PC-3 (cell line): Measurements from ENCODE around the gene TPRA1. TPM values are rescaled to one million over a fixed set of nuclear protein-coding genes. Genes with fewer than 3 reads are reported as not detected.

Source experiments
- ATAC-seq: fragments of 200-7000 bp; cut with Tn5 transposase; 2 replicates; pipeline ENCODE4 v1.9.1; 2020; ENCODE audit warnings: mild to moderate bottlenecking, moderate library complexity
- BruUV-seq: library from RNA; stranded (reverse); fragments of 400-500 nt; replicated peaks from 2 replicates; lab custom pipeline; 2021; lab: Mats Ljungman, UMichigan
- CTCF ChIA-PET: fragments of 300-600 bp; sonication (Branson Sonifier 250); formaldehyde crosslinking; loops from one replicate; lab custom pipeline; 2022; ENCODE audit warnings: antibody characterized with exemption; lab: Charles Lee
- POLR2A ChIA-PET: fragments of 300-600 bp; sonication (Branson Sonifier 250); formaldehyde crosslinking; loops from one replicate; lab custom pipeline; 2022; ENCODE audit warnings: antibody characterized with exemption; ENCODE audit not compliant: unreplicated experiment; lab: Charles Lee
- DNase-seq: peaks from one replicate; pipeline ENCODE4 v3.0.0-alpha.2; 2015
- H2AFZ ChIP-seq: fragments of 300-600 bp; sonication (generic); 2 replicates; pipeline ENCODE4 v1.6.0; 2016; ENCODE audit warnings: antibody characterized with exemption, low read length
- H3F3A ChIP-seq: fragments of 300-600 bp; sonication (generic); one replicate; pipeline ENCODE4 v1.6.0; 2017; ENCODE audit warnings: antibody characterized with exemption, low read length, control low read depth, mild to moderate bottlenecking; ENCODE audit not compliant: unreplicated experiment
- H3K27ac ChIP-seq: fragments of 300-600 bp; sonication (generic); 2 replicates; pipeline ENCODE4 v1.5.1; 2016; ENCODE audit warnings: mild to moderate bottlenecking, low read length
- H3K27me3 ChIP-seq: fragments of 300-600 bp; sonication (generic); 2 replicates; pipeline ENCODE4 v1.6.1; 2016; ENCODE audit warnings: low read length, mixed read lengths
- H3K36me3 ChIP-seq: fragments of 300-600 bp; sonication (generic); 2 replicates; pipeline ENCODE4 v1.6.1; 2016; ENCODE audit warnings: low read depth, mixed run types, low read length, mixed read lengths
- H3K4me1 ChIP-seq: fragments of 300-600 bp; sonication (generic); 2 replicates; pipeline ENCODE4 v1.5.1; 2016; ENCODE audit warnings: low read length; ENCODE audit not compliant: insufficient read depth
- H3K4me2 ChIP-seq: fragments of 300-600 bp; sonication (generic); 2 replicates; pipeline ENCODE4 v1.6.0; 2016; ENCODE audit warnings: low read length
- H3K4me3 ChIP-seq: fragments of 300-600 bp; sonication (generic); 2 replicates; pipeline ENCODE4 v1.5.1; 2016; ENCODE audit warnings: mild to moderate bottlenecking, low read length, mixed read lengths
- H3K79me2 ChIP-seq: fragments of 300-600 bp; sonication (generic); 2 replicates; pipeline ENCODE4 v1.6.1; 2017; ENCODE audit warnings: low read length, mixed read lengths
- H3K9ac ChIP-seq: fragments of 300-600 bp; sonication (generic); 2 replicates; pipeline ENCODE4 v1.6.0; 2016; ENCODE audit warnings: mild to moderate bottlenecking, low read length
- H3K9me2 ChIP-seq: fragments of 300-600 bp; sonication (generic); replicated peaks from 2 replicates; pipeline ENCODE4 v1.6.1; 2016; ENCODE audit warnings: mixed run types, low read length, mixed read lengths
- H3K9me3 ChIP-seq: fragments of 300-600 bp; sonication (generic); 2 replicates; pipeline ENCODE4 v1.6.1; 2016; ENCODE audit warnings: low read length, mixed read lengths
- H4K20me1 ChIP-seq: fragments of 300-600 bp; sonication (generic); 2 replicates; pipeline ENCODE4 v1.6.1; 2016; ENCODE audit warnings: low read length, mixed read lengths
- CTCF ChIP-seq: fragments of 300-600 bp; sonication (generic); conservative IDR thresholded peaks from 2 replicates; pipeline ENCODE4 v1.5.1; 2017; ENCODE audit warnings: antibody characterized with exemption, low read depth, mild to moderate bottlenecking, low read length
- EZH2 ChIP-seq: fragments of 300-600 bp; sonication (generic); IDR thresholded peaks from one replicate; pipeline ENCODE4 v1.6.1; 2017; ENCODE audit warnings: antibody characterized with exemption, mild to moderate bottlenecking, low read length; ENCODE audit not compliant: unreplicated experiment
- EZH2phosphoT487 ChIP-seq: fragments of 300-600 bp; sonication (generic); IDR thresholded peaks from 2 replicates; pipeline ENCODE4 v1.6.1; 2018; ENCODE audit warnings: mild to moderate bottlenecking, antibody characterized with exemption, low read length, borderline replicate concordance
- intact Hi-C: fragments of 100-400 bp; cut with micrococcal nuclease; formaldehyde crosslinking; loops from 2 replicates; pipeline ENCODE4 v1.9.0; 2023
- total RNA-seq: library from RNA; depleted of rRNA; stranded (reverse); fragments of >200 nt; gene quantifications from 2 replicates; pipeline ENCODE4 v1.2.3, GENCODE V29; 2014

TPRA1 gene
- total RNA-seq, 1 experiment from 2014 or later = 25.7 TPM

DNA sequence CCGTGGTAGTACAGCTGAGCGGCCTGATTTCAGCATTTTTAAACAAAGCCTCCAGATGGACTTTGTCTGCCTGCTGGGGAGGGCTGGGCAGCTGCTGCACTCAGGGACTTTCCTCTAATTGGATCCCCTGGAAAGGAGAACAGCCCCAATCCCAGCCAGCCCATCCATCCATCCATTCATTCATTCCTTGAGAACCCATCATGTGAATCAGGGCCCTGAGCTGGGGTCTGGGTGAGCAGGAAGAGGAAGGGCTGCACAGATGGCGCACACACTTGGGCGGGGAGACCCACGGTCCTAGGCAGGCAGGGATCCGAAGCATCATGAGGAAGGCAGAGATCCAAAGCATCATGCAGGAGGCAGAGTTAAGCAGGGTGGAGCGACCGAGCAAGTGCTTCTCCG lies 45.7 kb downstream of the TPRA1 start:
- POLR2A ChIA-PET = no interaction called here

DNA sequence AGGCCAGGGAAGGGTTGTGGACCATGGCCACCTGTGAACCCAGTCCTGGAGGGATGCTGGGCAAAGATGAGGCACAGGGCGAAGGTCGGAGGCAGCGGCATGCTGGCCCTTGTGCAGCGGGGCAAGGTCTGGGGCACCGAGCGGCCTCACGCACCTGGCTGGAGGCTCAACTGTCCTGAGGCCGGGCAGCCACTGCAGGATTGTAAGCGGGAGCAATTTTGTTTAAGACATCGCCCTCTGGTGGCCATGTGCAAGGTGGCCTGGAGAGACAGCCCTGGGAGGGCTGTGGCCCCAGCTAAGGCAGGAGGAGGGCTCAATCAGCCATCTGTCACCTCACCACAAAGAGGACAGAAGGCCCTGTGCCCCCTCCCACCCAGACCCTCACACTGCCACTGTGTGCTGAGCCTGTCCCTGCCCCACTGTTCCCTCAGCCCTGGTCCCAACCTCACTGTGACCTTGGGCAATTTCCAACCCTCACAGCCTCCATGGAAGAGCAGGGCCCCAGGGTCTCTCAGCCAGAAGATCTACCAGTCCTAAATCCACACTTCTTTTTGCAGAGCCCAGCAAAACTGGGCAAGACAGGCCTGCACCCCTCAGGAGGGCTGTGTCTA lies 46.2 kb downstream of the TPRA1 start:
- Histone ChIP-seq H3K9me2 (no peaks in the 10 kb centered on the region), H2AFZ (no peak overlapping the region), H3K27ac (no peak overlapping the region), H3K36me3 (no peaks in the 10 kb centered on the region), H4K20me1 (no peaks in the 10 kb centered on the region), H3K4me1 (no peaks in the 10 kb centered on the region), H3K9me3 (no peaks in the 10 kb centered on the region), H3K79me2 (no peaks in the 10 kb centered on the region), H3F3A (no peaks in the 10 kb centered on the region), H3K4me2 (no peak overlapping the region), H3K4me3 (no peak overlapping the region), H3K27me3 (no peaks in the 10 kb centered on the region; the same call in 1 of the 2 replicates), H3K9ac (no peak overlapping the region)
- POLR2A ChIA-PET = no interaction called here
- peak; percentile 70 for DNase-seq
- no TSS peak for BruUV-seq
- ATAC-seq = peak; percentile 81
- CTCF ChIA-PET = no interaction called here
- intact Hi-C loops = loop anchor here (5.0 kb wide), 1 partner anchor 87 kb away; no protein-coding TSS in a partner anchor
- no peak for TF ChIP-seq EZH2phosphoT487
- TF ChIP-seq CTCF = peak; percentile 72

More for the DNA sequence above, 45.7 kb downstream of the TPRA1 start:
- no peak for TF ChIP-seq EZH2phosphoT487
- no peak for TF ChIP-seq EZH2
- TF ChIP-seq CTCF = no peak
- CTCF ChIA-PET = no interaction called here
- Histone ChIP-seq H3K9ac (no peak overlapping the region), H3K4me3 (no peak overlapping the region), H3K27me3 (no peaks in the 10 kb centered on the region), H3K27ac (no peak overlapping the region), H3K4me2 (no peak overlapping the region), H3K36me3 (no peaks in the 10 kb centered on the region), H2AFZ (no peak overlapping the region), H3K4me1 (no peaks in the 10 kb centered on the region), H3K9me2 (no peaks in the 10 kb centered on the region), H3K79me2 (no peaks in the 10 kb centered on the region), H3F3A (no peaks in the 10 kb centered on the region), H4K20me1 (no peaks in the 10 kb centered on the region), H3K9me3 (no peaks in the 10 kb centered on the region)
- no peak for DNase-seq
- ATAC-seq = no peak
- BruUV-seq = no TSS peak
- intact Hi-C loops = loop anchor here (5.0 kb wide), 2 partner anchors 88 to 868 kb away; no protein-coding TSS in a partner anchor

DNA sequence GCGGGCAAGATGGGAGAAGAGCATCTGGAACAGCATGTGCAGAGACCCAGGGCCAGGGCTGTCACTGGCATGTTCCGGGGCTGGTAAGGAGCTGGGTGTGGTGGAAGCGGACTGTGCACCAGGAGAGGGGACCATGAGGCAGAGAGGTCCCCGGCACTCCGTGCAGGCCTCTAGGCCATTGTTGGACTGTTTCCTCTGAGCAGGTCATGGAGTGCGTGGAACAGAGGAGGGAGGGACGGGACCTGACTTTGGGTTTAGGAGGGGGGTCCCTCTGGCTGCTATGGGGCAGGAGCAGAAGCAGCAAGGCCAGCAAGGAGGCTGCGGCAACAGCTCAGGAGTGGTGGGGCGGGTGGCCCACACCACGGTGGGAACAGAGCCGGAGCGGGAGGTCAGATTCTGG lies 47.1 kb downstream of the TPRA1 start:
- CTCF ChIA-PET = no interaction called here

More for the DNA sequence above, 47.1 kb downstream of the TPRA1 start:
- TF ChIP-seq EZH2phosphoT487 (no peak), CTCF (no peak), EZH2 (no peak)
- Histone ChIP-seq H3K4me3 (no peak overlapping the region), H3K4me2 (no peak overlapping the region), H3K9ac (no peak overlapping the region), H4K20me1 (no peaks in the 10 kb centered on the region), H3K9me2 (no peaks in the 10 kb centered on the region), H3K27me3 (no peaks in the 10 kb centered on the region; the same call in 1 of the 2 replicates), H3K27ac (no peak overlapping the region), H3F3A (no peaks in the 10 kb centered on the region), H3K36me3 (no peaks in the 10 kb centered on the region), H3K79me2 (no peaks in the 10 kb centered on the region), H2AFZ (no peak overlapping the region), H3K9me3 (no peaks in the 10 kb centered on the region), H3K4me1 (no peaks in the 10 kb centered on the region)
- BruUV-seq = no TSS peak
- DNase-seq = no peak
- ATAC-seq = no peak
- intact Hi-C loops = loop anchor here (5.0 kb wide), 1 partner anchor 86 kb away; no protein-coding TSS in a partner anchor
- POLR2A ChIA-PET = no interaction called here
